GM21717 (cell line): ENCODE data around the gene WNT9A.

Source experiments
- ATAC-seq: cut with Tn5 transposase; IDR thresholded peaks from one replicate; pipeline ENCODE4 v1.9.1; 2021; ENCODE audit warnings: mild to moderate bottlenecking, moderate library complexity; ENCODE audit not compliant: unreplicated experiment

Gene WNT9A

GRCh38 chr1:227925582-227926198 is 22.0 kb downstream of the WNT9A start:
- ATAC-seq, result no peak

DNA sequence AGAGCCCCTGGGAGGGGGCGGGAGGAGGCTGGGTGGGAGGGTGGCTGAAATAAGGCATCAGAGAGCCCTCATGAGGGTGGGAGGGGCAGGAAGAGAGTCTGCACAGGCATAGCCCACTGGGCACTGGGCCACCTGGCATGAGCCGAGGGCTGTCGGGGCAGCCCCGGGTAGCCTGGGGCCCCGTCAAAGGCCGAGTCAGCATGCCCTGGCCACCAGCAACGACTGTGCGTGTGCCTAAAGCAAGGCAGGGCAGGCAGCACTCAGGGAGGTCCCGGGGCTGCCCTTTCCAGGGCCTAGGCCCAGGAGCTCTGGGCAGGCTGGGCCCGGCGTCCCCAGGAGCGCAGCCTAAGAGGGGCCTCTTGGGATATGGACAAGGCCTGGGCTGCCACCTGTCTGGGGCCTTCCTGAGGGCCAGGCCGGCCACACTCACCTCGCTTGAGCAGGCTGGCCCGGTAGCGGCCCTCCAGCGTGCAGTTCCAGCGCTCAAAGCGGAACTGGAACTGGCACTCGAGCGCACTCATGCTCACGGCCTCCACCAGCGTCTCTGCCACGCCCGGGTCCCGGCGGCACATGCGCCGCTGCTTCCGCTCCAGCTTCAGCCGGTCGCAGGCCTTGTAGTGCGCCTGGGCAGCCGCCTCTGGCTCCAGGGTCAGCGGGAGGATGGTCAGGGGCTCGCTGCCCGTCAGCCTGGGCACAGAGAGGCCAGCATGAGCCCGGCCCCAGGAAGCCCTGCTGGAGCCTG is 22.7 kb downstream of the WNT9A start:
- ATAC-seq, result no peak

DNA sequence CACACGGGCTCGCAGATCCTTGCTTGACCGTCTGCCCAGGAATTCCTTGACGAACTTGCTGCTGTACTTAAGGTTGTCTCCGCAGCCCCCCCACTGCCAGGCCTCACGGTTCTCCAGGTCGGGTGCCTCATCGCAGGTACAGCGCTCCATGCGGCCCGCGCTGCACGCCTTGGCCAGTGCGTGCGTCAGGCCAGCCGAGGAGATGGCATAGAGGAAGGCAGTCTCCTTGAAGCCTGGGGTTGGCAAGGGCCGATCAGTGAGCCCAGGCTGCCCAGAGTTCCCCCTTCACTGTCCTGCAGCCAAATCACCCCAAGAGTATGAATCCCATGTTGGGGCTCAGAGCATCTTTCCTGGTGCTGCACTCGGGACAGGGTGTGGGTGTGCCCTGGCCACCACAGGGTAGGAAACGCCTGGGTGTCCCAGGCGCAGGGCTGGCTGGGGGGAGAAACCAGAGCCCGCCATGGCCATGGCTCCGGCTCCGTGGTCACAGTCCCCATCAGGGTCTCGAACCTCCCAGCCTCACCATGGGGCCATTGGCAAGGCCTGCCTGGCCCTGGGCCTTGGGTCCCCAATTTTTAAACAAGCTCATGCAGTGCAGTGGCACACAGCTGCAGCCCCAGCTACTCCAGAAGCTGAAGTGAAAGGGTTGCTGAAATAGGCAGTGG is 23.4 kb downstream of the WNT9A start:
- ATAC-seq, result no peak

GRCh38 chr1:227923353-227924167 is 24.2 kb downstream of the WNT9A start:
- ATAC-seq, result no peak

DNA sequence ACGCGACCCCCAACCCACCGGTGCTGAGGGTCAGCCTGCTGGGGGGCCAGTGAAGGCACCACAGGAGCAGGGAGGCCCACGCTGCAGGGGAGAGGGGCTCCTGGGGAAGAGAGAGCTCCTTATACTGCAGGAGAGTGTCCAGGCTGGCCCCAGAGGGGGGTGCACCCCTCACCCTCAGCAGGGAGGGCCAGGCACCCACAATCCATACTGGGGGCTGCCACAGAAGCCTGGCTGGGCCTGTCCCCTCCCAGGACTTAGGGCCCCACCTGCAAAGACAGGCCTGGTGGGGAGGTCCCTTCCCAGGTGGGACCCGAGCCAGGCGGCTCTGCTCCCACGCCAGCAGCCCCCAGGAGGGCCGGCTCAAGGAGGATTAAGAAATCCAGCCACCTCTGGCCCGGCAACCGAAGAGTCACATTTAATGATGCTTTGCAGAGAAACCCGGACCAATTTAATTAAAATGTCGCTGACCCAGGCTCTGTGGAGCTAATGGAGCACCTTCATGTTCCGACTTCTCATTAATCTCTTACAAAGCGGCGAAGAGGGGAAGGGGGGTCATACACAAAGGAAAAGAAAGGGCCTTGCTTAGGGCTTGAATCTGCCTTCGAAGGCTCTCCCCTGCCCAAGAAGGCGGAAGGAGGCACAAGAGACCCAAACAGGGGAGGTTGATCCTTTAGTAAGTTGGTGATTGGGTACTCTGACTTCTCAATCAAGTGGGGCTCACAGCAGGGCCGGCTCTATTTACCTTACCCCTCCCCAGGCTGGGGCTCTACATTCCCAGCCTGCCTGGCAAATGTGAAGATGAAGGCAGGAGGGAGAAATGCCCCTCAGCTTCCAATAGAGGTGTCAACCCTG is 25.0 kb downstream of the WNT9A start:
- no peak for ATAC-seq

DNA sequence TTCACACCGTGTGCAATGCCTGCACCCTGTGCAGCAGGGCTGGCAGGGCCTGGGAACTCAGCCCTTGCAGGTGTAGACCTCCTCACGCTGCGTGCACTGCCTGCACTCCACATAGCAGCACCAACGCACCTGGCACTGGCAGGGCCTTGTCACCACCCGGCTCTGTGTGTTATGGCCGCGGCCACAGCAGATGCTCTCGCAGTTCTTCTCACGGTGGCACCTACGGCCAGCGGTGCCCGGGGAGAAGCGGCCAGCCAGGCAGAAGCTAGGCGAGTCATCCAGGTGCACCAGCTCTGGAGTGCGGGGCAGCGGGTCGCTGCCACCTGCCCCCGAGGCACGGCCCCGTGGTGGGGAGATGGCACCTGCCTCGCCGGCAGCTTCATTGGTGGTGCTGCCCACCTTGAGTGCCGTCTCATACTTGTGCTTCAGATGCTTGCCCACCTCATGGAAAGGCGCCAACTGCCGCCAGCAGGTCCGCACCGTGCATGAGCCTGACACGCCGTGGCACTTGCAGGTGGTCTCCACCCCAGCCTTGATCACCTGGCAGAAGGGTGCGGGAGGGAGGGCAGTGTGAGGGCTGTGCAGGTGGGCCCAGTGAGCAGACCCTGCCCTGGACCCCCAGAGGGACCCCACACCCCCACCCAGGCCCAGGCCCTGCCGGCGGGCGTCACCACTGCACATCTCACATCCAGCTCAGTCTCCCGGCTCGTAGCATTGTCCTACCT is 26.1 kb downstream of the WNT9A start:
- no peak for ATAC-seq

DNA sequence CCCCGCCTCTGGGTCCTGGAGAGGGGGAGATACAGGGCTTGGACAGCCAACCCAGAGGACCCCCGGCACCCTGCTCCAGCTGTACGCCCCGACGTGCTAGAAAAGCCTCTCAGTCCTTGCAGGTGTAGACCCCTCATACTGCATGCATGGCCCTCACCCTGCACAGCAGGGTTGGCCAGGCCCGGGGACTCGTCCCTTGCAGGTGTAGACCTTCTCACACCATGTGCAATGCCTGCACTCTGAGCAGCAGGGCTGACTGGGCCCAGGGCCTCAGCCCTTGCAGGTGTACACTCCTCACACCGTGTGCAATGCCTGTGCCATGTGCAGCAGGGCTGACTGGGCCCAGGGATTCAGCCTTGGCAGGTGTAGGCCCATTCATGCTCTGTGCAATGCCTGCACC is 26.8 kb downstream of the WNT9A start:
- no peak for ATAC-seq

GRCh38 chr1:227920426-227920825 is 27.3 kb downstream of the WNT9A start:
- no peak for ATAC-seq

GRCh38 chr1:227919906-227920305 is 27.8 kb downstream of the WNT9A start:
- ATAC-seq, result no peak

- no peak for ATAC-seq
Measured at GRCh38 chr1:227918736-227919135, 29.0 kb downstream of the WNT9A start.

DNA sequence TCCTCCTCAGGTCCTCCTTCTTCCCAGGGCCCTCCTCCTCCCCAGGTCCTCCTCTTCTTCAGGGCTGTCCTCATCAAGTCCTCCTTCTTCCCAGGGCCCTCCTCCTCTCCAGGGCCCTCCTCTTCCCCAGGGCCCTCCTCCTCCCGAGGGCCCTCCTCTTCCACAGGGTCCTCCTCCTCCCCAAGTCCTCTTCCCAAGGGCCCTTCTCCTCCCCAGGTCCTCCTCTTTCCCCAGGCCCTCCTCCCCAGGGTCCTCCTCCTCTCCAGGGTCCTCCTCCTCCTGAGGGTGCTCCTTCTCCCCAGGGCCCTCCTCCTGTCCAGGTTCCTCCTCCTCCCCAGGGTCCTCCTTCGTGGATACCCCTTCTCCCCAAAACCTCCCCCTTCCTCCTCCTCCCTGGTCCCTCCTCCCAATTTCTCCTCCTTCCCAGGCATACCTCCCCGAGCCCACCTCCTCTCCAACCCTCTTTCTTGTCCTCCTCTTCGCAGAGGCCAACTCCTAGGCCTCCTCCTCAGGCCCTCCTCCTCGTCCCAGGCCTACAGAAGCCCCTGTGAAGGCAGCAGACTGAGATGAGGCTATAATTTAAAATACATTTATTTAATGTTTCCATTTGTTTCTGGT is 29.5 kb downstream of the WNT9A start:
- no peak for ATAC-seq

- no peak for ATAC-seq
Measured at GRCh38 chr1:227917081-227917950, 30.4 kb downstream of the WNT9A start.

GRCh38 chr1:227916655-227917054 is 31.1 kb downstream of the WNT9A start:
- ATAC-seq, result no peak

GRCh38 chr1:227915564-227916553 is 31.9 kb downstream of the WNT9A start:
- no peak for ATAC-seq

GRCh38 chr1:227914801-227915563 is 32.8 kb downstream of the WNT9A start:
- ATAC-seq, result no peak
